Endothelial cell of umbilical vein (primary cell): ENCODE results near the gene PSAPL1.

Experiments
- EZH2 ChIP-seq: IDR thresholded peaks from 2 replicates; pipeline ENCODE4 v1.6.1; 2012; ENCODE audit warnings: borderline replicate concordance, low read depth, mild to moderate bottlenecking, moderate library complexity, low read length, inconsistent platforms; ENCODE audit not compliant: severe bottlenecking
- POLR2A ChIP-seq: IDR thresholded peaks from 2 replicates; pipeline ENCODE4 v1.6.1; 2012; ENCODE audit warnings: low read depth, mild to moderate bottlenecking, control low read depth, low read length
- TF ChIP-seq, protein P1 (sequence below), 2 donors: IDR thresholded peaks; 1 replicate in 1 of 2; 2 replicates in 1 of 2; pipeline ENCODE4 v1.5.1; 2011; ENCODE audit warnings: low read length in 2 of 2, mild to moderate bottlenecking in 2 of 2, moderate library complexity in 2 of 2, control low read depth in 1 of 2, inconsistent platforms in 1 of 2, low read depth in 1 of 2; ENCODE audit not compliant: insufficient read depth in 1 of 2; ENCODE audit errors: extremely low read depth in 1 of 2

DNA sequence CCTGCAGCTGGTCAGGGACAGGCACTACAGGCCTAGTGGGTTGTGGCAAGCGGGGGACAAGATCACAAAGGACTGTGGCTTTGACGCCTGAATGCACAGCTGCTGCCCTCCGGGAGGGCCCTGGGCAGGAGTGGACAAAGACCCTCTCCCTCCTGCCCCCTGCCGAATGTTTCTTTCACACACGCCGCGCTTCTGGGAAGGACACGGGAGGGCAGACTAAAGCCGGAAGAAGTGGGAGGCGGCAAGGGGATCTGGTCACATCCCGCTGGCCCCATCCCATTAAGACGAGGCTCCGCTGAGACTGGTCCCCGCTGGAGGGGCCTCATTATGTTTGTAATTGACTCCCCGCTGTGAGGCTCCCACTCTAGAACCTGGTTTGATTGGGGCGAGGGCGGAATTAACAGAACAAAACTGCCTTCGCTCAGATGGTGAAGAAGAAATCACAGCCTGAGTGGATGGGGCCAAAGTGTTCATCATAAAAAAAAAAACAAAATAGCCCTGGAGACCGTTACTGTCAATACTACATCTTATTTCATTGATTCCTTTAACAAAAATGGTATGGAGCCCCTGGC lies 37.8 kb upstream of the PSAPL1 start:
- TF ChIP-seq EZH2 (no peak), POLR2A (no peak)
- TF ChIP-seq, protein P1, sequence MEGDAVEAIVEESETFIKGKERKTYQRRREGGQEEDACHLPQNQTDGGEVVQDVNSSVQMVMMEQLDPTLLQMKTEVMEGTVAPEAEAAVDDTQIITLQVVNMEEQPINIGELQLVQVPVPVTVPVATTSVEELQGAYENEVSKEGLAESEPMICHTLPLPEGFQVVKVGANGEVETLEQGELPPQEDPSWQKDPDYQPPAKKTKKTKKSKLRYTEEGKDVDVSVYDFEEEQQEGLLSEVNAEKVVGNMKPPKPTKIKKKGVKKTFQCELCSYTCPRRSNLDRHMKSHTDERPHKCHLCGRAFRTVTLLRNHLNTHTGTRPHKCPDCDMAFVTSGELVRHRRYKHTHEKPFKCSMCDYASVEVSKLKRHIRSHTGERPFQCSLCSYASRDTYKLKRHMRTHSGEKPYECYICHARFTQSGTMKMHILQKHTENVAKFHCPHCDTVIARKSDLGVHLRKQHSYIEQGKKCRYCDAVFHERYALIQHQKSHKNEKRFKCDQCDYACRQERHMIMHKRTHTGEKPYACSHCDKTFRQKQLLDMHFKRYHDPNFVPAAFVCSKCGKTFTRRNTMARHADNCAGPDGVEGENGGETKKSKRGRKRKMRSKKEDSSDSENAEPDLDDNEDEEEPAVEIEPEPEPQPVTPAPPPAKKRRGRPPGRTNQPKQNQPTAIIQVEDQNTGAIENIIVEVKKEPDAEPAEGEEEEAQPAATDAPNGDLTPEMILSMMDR (IDR thresholded peaks at IDR 0.05; ENCODE audit: extremely low read depth in 1 of 2, insufficient read depth in 1 of 2, low read depth in 1 of 2, low read length in 2 of 2) = no peak
